Immature natural killer cell (primary cell): ENCODE measurements around the gene DOCK1. TPM values are rescaled to one million over a fixed set of nuclear protein-coding genes. Genes with fewer than 3 reads are reported as not detected.
"Not testable (repeated sequence)": the region's sequence is repeated elsewhere in the genome, so short reads cannot be mapped to it uniquely, and the experiment has no call there.

Experiments used
- DNase-seq, 3 donors: peaks; one replicate each; pipeline ENCODE4 v3.0.0; 2022; ENCODE audit warnings: mixed read lengths in 1 of 3
- H3K27ac Mint-ChIP-seq, 6 donors: one replicate each; pipeline ENCODE4 v1.8.0; 2020; ENCODE audit warnings: mixed read lengths in 6 of 6, mild to moderate bottlenecking in 5 of 6, inconsistent platforms in 4 of 6, moderate library complexity in 3 of 6
- H3K27me3 Mint-ChIP-seq, 3 donors: one replicate each; pipeline ENCODE4 v1.8.0; 2020 to 2021; ENCODE audit warnings: low read depth in 3 of 3, mild to moderate bottlenecking in 3 of 3, mixed read lengths in 3 of 3, moderate library complexity in 3 of 3, inconsistent platforms in 1 of 3
- H3K36me3 Mint-ChIP-seq, 3 donors: one replicate each; pipeline ENCODE4 v1.8.0; 2020; ENCODE audit warnings: mixed read lengths in 3 of 3, inconsistent platforms in 2 of 3, mild to moderate bottlenecking in 2 of 3
- H3K4me1 Mint-ChIP-seq, 2 donors: one replicate each; pipeline ENCODE4 v1.8.0; 2020; ENCODE audit warnings: inconsistent platforms in 2 of 2, mild to moderate bottlenecking in 2 of 2, mixed read lengths in 2 of 2, moderate library complexity in 1 of 2
- H3K4me3 Mint-ChIP-seq, 5 donors: one replicate each; pipeline ENCODE4 v1.8.0; 2020; ENCODE audit warnings: mild to moderate bottlenecking in 5 of 5, mixed read lengths in 5 of 5, inconsistent platforms in 3 of 5, moderate library complexity in 3 of 5
- H3K9me3 Mint-ChIP-seq, 6 donors: one replicate each; pipeline ENCODE4 v1.8.0; 2020; ENCODE audit warnings: mild to moderate bottlenecking in 6 of 6, mixed read lengths in 6 of 6, inconsistent platforms in 4 of 6, moderate library complexity in 3 of 6
- polyA plus RNA-seq, 3 donors: library from polyadenylated mRNA; unstranded; fragments of 300-500 nt; fragmentation: Illumina TruSeq; gene quantifications; one replicate each; pipeline ENCODE4 v1.2.3, GENCODE V29; 2021

Gene DOCK1
- polyA plus RNA-seq, 3 donors from 2014 or later = 0.37 TPM; not detected in 2

DNA sequence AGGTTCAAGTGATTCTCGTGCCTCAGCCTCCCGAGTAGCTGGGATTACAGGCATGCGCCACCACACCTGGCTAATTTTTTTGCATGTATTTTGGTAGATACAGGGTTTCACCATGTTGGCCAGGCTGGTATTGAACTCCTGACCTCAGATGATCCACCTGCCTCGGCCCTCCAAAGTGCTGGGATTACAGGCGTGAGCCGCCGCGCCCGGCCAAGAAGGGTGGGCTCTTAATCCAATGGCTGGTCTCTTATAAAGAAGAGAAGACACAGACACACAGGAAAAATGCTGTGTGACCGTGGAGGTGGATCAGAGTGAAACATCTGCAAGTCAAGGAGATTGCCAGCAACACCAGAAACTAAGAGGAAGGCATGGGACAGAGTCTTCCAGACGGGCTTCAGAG is 394.0 kb downstream of the DOCK1 start:
- not testable (repeated sequence) for H3K9me3 Mint-ChIP-seq, H3K27ac Mint-ChIP-seq, H3K4me3 Mint-ChIP-seq, H3K27me3 Mint-ChIP-seq, DNase-seq, H3K36me3 Mint-ChIP-seq
- H3K4me1 Mint-ChIP-seq = peaks cover 31 to 36% of the 10 kb centered on the region in 2 donors

DNA sequence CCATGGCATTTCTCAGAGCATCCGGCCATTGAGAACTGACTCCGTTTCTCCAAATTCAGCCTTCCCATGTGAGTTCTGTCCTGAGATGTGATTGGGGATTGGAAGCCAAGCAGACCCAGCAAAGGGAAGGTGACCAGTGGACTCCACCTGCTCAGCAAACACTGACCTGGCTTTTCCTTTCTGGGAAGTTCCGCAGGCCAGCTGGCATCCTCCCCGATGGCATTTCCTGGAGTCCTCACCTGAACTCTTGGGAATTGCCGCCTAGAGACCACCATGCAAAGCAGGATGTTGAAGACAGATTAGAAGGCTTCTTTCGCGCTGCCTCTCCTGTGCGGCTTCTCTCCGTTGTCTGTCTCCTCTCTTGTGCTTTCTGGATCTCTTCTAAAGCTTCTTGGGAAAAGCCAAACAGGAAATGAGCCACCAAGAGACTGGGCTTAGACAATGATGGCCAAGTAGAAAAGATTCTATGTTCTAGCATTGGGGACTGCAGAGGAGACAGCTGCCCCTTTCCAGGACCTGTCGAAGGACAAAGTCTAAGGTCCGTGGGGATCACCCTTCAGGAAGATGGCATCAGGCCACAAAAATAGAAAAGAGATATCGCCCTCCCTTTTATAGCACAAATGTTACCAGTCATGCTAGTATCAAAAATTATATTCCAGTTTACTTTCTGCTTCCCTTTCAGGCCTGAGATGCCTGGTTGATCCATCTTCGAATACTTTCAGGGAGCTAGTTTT is 394.9 kb downstream of the DOCK1 start:
- DNase-seq = no peak
- no peak overlapping the region for H3K4me3 Mint-ChIP-seq
- peaks cover 24 to 26% of the 10 kb centered on the region in 2 donors for H3K4me1 Mint-ChIP-seq
- H3K36me3 Mint-ChIP-seq = no peaks in the 10 kb centered on the region
- peaks cover 0 to 4% (median 0%) of the 10 kb centered on the region in 3 donors for H3K27me3 Mint-ChIP-seq
- H3K27ac Mint-ChIP-seq = no peak overlapping the region
- H3K9me3 Mint-ChIP-seq = no peaks in the 10 kb centered on the region

- no peak for DNase-seq
- no peaks in the 10 kb centered on the region for H3K9me3 Mint-ChIP-seq
- peaks cover 16 to 19% of the 10 kb centered on the region in 2 donors for H3K4me1 Mint-ChIP-seq
- H3K4me3 Mint-ChIP-seq = no peak overlapping the region
- H3K36me3 Mint-ChIP-seq = no peaks in the 10 kb centered on the region
- peaks cover 0 to 4% (median 0%) of the 10 kb centered on the region in 3 donors for H3K27me3 Mint-ChIP-seq
- H3K27ac Mint-ChIP-seq = no peak overlapping the region
These were observed 395.7 kb downstream of the DOCK1 start for GRCh38 chr10:127300868-127301321.

DNA sequence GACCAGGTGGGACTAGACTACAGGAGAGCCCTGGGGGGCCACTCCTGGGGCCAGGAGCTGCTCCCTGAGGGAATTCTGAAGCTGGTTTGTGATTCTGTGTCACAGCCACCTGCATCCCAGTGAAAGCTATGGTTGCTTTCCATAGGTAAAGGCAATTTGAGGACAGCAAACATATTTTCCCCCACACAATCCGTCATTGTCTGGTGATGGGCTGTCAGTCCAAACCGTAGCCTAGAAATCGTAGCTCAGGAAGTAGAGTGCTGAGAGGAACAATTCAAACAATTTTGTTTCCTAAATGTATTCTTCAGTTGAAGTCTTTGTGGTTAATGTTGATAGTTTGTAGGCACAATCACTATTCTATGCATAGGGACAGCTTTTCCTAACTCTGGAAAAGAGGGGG is 397.1 kb downstream of the DOCK1 start:
- Mint-ChIP-seq H3K4me1 (peaks cover 4 to 6% of the 10 kb centered on the region in 2 donors), H3K4me3 (no peak overlapping the region), H3K36me3 (peaks cover 0 to 3% (median 0%) of the 10 kb centered on the region in 3 donors), H3K9me3 (no peaks in the 10 kb centered on the region), H3K27me3 (no peaks in the 10 kb centered on the region), H3K27ac (no peak overlapping the region)
- no peak for DNase-seq

DNA sequence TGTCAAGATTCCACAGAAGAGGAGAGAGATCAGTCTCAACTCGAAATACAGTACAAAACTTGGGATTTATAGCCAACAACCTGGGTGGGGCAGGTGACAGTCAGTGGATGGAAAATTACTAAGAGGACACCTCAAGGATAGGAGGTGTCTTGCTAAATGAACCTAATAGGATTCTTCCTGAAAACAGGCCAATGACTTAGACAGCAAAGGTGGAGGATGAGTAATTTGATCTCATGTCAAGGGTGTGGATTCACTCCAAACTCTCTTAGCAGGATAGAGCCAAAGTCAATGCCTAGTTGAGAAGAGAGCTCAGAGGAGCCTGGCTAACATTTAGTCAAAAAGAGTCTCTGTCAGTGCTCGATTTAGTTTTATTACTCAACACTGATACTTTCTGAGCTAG is 397.9 kb downstream of the DOCK1 start:
- Mint-ChIP-seq H3K4me1 (peaks cover 4 to 6% of the 10 kb centered on the region in 2 donors), H3K27me3 (peaks cover 0 to 2% (median 0%) of the 10 kb centered on the region in 3 donors), H3K36me3 (peaks cover 0 to 3% (median 0%) of the 10 kb centered on the region in 3 donors), H3K9me3 (no peaks in the 10 kb centered on the region), H3K27ac (peak overlapping the region in 1 of 6 donors; percentile 5), H3K4me3 (no peak overlapping the region)
- DNase-seq = no peak

GRCh38 chr10:127303746-127304145 is 398.5 kb downstream of the DOCK1 start:
- Mint-ChIP-seq H3K4me3 (no peak overlapping the region), H3K27me3 (peaks cover 0 to 2% (median under 1%) of the 10 kb centered on the region in 3 donors), H3K36me3 (peaks cover 0 to 3% (median 0%) of the 10 kb centered on the region in 3 donors)

GRCh38 chr10:127306479-127306878 is 401.3 kb downstream of the DOCK1 start:
- Mint-ChIP-seq H3K9me3 (peaks cover 0 to 2% (median 0%) of the 10 kb centered on the region in 6 donors), H3K27ac (peak overlapping the region in 1 of 6 donors; percentile 34), H3K27me3 (peaks cover 0 to 5% (median 2%) of the 10 kb centered on the region in 3 donors), H3K4me1 (peaks cover 5 to 6% of the 10 kb centered on the region in 2 donors), H3K36me3 (peaks cover 0 to 9% (median 0%) of the 10 kb centered on the region in 3 donors), H3K4me3 (no peak overlapping the region)
- no peak for DNase-seq

More at GRCh38 chr10:127303746-127304145, 398.5 kb downstream of the DOCK1 start:
- H3K27ac Mint-ChIP-seq = no peak overlapping the region
- no peaks in the 10 kb centered on the region for H3K9me3 Mint-ChIP-seq
- no peak for DNase-seq
- peaks cover 4 to 6% of the 10 kb centered on the region in 2 donors for H3K4me1 Mint-ChIP-seq

DNA sequence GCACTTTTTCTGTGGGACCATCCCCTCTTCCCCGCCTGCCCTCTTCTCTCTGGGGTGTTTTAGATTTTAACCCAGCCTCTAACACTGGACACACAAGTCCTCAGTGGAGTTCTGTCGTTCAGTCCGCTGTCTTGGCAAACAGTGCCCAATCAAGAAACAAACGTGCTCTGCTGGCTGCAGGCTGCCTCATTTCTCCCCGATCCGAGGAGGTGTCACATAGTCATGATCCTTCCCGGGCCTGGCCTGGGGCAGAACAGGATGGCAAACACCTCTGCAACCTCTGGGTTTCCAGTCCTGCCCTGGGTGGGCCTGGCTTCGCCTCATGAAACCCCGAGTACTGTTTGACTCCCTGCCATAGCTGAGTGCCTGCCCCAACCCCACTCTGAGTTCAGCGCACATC is 402.1 kb downstream of the DOCK1 start:
- Mint-ChIP-seq H3K27ac (no peak overlapping the region), H3K4me1 (peaks cover 4 to 6% of the 10 kb centered on the region in 2 donors), H3K36me3 (peaks cover 0 to 9% (median 0%) of the 10 kb centered on the region in 3 donors), H3K27me3 (peaks cover 0 to 5% (median 5%) of the 10 kb centered on the region in 3 donors), H3K9me3 (peaks cover 0 to 2% (median 0%) of the 10 kb centered on the region in 6 donors), H3K4me3 (no peak overlapping the region)
- DNase-seq = no peak

GRCh38 chr10:127308031-127308430 is 402.8 kb downstream of the DOCK1 start:
- Mint-ChIP-seq H3K9me3 (peaks cover 0 to 2% (median 0%) of the 10 kb centered on the region in 6 donors), H3K4me1 (peaks cover 2 to 3% of the 10 kb centered on the region in 2 donors), H3K36me3 (peaks cover 0 to 9% (median 0%) of the 10 kb centered on the region in 3 donors), H3K27ac (peak overlapping the region in 2 of 6 donors; percentile 9 to 30), H3K4me3 (no peak overlapping the region), H3K27me3 (peaks cover 0 to 5% (median 5%) of the 10 kb centered on the region in 3 donors)
- DNase-seq = no peak

- peaks cover 0 to 15% (median 0%) of the 10 kb centered on the region in 3 donors for H3K36me3 Mint-ChIP-seq
- not testable (repeated sequence) for H3K27ac Mint-ChIP-seq, H3K9me3 Mint-ChIP-seq, H3K4me3 Mint-ChIP-seq, H3K27me3 Mint-ChIP-seq, DNase-seq, H3K4me1 Mint-ChIP-seq
These were observed 404.4 kb downstream of the DOCK1 start for GRCh38 chr10:127309619-127310018.

DNA sequence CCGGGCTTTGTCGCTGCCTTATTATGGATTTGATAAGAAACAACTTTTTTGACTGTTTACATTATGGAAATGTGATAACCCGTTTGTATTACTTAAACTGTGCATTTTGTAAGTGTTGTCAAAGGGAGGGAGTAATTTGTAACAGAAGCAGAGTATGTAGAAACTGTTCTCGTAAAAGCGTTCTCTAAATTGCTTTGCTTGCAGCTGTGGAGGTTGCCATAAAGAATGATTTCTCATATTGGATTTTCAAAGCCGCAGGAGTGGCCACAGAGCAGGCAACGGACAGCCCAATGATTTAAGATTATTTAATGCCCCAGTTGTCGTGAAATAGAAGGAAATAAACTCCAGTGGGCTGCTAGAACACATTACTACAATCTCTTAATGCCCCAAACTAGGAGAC is 405.2 kb downstream of the DOCK1 start:
- DNase-seq = no peak
- H3K9me3 Mint-ChIP-seq = peaks cover 0 to 2% (median 0%) of the 10 kb centered on the region in 6 donors
- peaks cover 0 to 15% (median 0%) of the 10 kb centered on the region in 3 donors for H3K36me3 Mint-ChIP-seq
- no peak overlapping the region for H3K4me3 Mint-ChIP-seq
- H3K27me3 Mint-ChIP-seq = peaks cover 0 to 5% (median 5%) of the 10 kb centered on the region in 3 donors
- H3K27ac Mint-ChIP-seq = no peak overlapping the region
- H3K4me1 Mint-ChIP-seq = peaks cover 0 to 3% of the 10 kb centered on the region in 2 donors

DNA sequence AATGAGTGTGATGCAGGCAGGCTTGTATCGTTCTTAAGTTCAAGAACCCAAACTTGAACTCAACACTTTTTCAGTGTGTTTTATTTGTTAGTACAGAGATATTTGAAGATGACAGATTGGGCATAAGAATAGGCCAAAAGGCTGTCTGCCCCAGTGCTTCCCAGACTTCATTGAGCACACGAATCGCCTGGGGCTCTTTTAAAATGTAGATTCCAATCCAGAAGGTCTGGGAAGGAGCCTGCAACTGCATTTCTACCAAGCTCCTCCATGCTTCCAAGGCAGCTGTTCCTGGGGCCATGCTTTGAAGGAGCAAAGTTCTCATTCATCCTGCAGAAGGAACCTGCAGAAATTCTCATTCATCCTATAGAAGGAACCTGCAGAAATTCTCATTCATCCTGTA is 405.7 kb downstream of the DOCK1 start:
- Mint-ChIP-seq H3K4me3 (no peak overlapping the region), H3K27ac (no peak overlapping the region), H3K9me3 (peaks cover 0 to 2% (median 0%) of the 10 kb centered on the region in 6 donors), H3K27me3 (peaks cover 0 to 5% (median 5%) of the 10 kb centered on the region in 3 donors), H3K36me3 (peaks cover 0 to 15% (median 0%) of the 10 kb centered on the region in 3 donors), H3K4me1 (peaks cover 0 to 3% of the 10 kb centered on the region in 2 donors)
- DNase-seq = no peak

- H3K9me3 Mint-ChIP-seq = no peaks in the 10 kb centered on the region
- H3K27me3 Mint-ChIP-seq = peaks cover 0 to 4% (median 3%) of the 10 kb centered on the region in 3 donors
- H3K27ac Mint-ChIP-seq = no peak overlapping the region
- peaks cover 0 to 8% (median 0%) of the 10 kb centered on the region in 3 donors for H3K36me3 Mint-ChIP-seq
- no peak for DNase-seq
- peaks cover 0 to 12% of the 10 kb centered on the region in 2 donors for H3K4me1 Mint-ChIP-seq
- H3K4me3 Mint-ChIP-seq = no peak overlapping the region
These were observed 408.9 kb downstream of the DOCK1 start for GRCh38 chr10:127313996-127314700.

GRCh38 chr10:127314797-127315196 is 409.6 kb downstream of the DOCK1 start:
- H3K9me3 Mint-ChIP-seq = no peaks in the 10 kb centered on the region
- no peak overlapping the region for H3K27ac Mint-ChIP-seq
- no peak for DNase-seq

More at GRCh38 chr10:127314797-127315196, 409.6 kb downstream of the DOCK1 start:
- peaks cover 0 to 4% (median 3%) of the 10 kb centered on the region in 3 donors for H3K27me3 Mint-ChIP-seq
- H3K4me3 Mint-ChIP-seq = no peak overlapping the region
- H3K4me1 Mint-ChIP-seq = peaks cover 0 to 10% of the 10 kb centered on the region in 2 donors
- H3K36me3 Mint-ChIP-seq = peaks cover 0 to 5% (median 0%) of the 10 kb centered on the region in 3 donors
